Astrocyte of the spinal cord (primary cell): ENCODE data around the gene CCDC6.
A peak's percentile ranks its signal among the peaks of the same experiment; 100 is the strongest.

Experiments used
- DNase-seq: peaks from one replicate; pipeline ENCODE4 v3.0.0; 2011; ENCODE audit warnings: low read depth, low spot score
- H3K4me3 ChIP-seq: 2 replicates; pipeline ENCODE4 v1.5.1; 2011; ENCODE audit warnings: low read depth, mild to moderate bottlenecking, low read length, moderate library complexity
- CTCF ChIP-seq: IDR thresholded peaks from 2 replicates; pipeline ENCODE4 v1.5.1; 2012; ENCODE audit warnings: low read depth, mild to moderate bottlenecking, low read length, inconsistent platforms
- in situ Hi-C: cut with HindIII; loops from 2 replicates; pipeline ENCODE4 v1.10.0; 2017; ENCODE audit warnings: low sequenced_read_pairs

CCDC6 gene

DNA sequence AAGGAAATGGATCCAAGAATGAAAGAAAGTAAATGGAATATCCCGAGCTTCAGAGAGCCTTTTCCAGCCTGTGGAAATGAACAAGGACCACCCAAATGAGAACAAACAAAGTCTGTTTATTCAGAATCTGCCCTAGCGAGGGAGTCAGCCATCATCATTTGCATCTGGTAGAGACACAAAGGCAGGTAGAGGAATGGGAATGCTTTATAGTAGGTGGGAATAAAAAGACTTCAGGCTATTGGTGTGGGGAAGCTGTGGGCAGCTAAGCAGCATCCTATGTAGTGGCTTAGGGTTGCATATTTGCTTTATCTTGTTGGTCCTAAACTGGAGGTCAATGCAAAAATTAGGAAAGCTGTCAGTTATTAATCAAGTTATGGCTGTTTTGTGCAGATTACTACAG lies 143.9 kb downstream of the CCDC6 start:
- H3K4me3 ChIP-seq: no peak overlapping the region
- no peak for DNase-seq
- in situ Hi-C loops: no loop called here
- TF ChIP-seq CTCF: no peak

DNA sequence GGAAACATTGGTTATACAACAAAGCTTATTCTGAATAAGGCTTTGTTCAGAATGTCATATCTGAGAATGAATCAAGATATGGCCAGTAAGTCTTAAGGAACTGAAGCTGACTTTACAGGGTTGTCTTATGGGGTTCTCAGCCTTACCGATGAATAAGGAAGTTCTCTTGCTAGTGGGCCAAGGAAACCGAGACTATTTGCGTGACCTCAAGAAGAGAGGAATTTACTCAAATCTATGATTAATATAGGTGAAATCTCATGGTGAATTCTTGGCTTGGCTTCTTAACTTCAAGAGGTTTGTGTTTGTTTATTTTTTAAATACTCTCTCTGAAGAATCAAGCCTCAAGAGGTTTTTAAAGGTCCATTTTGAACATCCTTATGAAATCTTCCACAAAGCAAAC lies 148.4 kb downstream of the CCDC6 start:
- TF ChIP-seq CTCF: no peak
- DNase-seq: peak; percentile 75
- in situ Hi-C loops: no loop called here
- H3K4me3 ChIP-seq: no peak overlapping the region

DNA sequence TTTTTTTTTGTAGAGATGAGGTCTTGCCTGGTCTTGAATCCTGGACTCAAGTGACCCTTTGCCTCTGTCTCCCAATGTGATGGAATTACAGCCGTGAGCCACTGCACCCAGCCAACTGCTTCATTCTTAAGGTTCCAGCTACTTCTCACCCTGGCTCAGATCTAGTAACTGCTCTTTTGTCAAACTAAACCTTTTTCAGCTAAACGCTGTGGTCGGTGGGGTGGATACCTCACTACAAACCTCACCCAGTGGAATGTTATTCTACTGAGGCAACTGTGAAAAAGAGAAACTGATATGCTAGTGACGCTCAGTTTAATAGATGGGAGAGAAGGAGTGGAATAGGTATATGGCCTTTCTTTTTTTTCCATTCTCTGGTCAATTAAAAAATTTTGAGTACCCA lies 151.4 kb downstream of the CCDC6 start:
- peak; percentile 6 for DNase-seq
- in situ Hi-C loops: no loop called here
- TF ChIP-seq CTCF: no peak
- H3K4me3 ChIP-seq: no peak overlapping the region

DNA sequence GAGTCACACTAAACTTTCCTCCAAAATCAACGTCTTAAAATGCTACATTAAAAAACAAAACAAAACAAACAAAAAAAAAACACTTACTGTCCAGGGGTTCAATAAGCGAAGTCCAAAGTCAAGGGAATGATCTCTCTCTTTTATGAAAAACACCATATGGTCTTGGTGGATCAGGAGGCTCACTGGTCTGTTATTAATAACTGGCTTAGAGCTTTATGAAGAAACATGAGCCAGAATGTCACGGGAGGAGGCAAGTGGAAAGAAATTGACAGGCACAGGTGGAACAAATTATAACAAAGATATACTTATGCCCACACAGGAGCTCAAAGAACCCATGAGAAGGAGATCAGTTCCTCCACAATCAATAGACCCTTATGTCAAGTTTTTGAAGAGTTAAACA lies 153.1 kb downstream of the CCDC6 start, which contains the start of gene MRLN:
TSS of gene MRLN (minus strand) at position 189 of the 400 bp plus-strand sequence.
- in situ Hi-C loops: no loop called here
- no peak within 1 kb of the TSS for H3K4me3 ChIP-seq
- DNase-seq: no peak
- TF ChIP-seq CTCF: no peak

DNA sequence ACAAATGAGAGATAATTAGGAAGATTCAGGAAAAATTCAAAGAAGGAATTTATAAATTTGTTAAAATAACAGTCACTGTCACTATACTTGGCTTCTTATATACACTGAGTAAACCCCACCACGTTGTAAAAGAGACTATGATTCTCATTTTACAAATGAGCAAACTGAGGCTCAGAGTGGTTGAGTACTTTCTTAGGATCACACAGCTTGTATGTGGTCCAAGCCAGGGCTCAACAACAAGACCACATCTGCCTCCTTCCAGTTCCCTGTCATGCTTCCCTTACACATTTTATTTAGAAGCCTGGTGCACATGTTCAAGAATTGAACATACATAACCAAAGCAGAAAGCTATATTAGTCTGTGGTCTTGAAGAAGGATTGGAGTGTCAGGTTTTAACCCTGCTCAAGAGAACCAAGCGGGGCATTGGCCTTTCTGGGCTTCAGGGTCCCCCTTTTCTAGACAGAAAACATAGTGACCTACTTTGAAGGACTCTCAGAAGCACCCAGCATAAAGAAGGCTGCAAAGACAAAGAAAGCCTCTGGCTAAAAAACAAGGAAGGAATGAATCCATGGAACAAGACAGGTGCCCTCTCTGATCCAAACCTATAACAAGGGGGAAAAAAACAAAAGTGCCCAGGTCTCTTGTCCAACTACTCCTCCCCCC lies 153.9 kb downstream of the CCDC6 start:
- no peak overlapping the region for H3K4me3 ChIP-seq
- in situ Hi-C loops: no loop called here
- no peak for TF ChIP-seq CTCF
- DNase-seq: no peak

DNA sequence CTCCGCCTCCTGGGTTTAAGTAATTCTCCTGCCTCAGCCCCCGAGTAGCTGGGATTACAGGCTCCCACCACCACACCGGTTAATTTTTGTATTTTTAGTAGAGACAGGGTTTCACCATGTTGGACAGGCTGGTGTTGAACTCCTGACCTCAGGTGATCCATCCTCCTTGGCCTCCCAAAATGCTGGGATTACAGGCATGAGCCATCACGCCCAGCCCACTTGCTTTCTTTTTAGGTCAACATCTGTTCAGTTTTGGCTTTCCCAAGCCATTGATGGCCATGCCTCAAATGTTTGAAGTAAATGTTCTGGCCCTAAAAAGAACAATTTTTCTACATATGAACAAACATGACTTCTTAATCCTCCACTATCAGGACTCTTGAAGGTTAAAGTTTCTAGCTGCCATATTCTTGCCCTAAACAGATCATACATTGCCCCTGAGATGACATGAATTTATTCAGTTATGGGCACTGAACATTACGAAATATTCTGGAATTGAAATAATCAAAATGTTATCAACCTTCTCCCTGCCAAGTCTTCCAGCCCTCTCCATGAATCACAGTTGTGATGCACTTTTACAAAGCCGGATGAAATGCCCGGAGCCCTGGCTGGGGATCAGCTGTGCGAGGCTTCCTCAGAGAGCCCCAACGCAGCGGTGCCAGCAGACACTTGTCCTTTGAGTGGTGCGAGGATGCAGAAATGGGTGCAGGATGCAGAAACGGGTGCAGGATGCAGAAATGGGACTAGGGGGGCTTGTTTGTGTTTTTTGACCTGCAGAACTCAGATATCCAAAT lies 156.0 kb downstream of the CCDC6 start:
- in situ Hi-C loops: no loop called here
- no peak for DNase-seq
- no peak for TF ChIP-seq CTCF

More for the DNA sequence above, 156.0 kb downstream of the CCDC6 start:
- H3K4me3 ChIP-seq: no peak overlapping the region
